ENCODE results near the gene LHX3. TPM values are rescaled to one million over a fixed set of nuclear protein-coding genes. Genes with fewer than 3 reads are reported as not detected.

The LHX3 gene
- total RNA-seq, 1 experiment from 2014 or later = not detected

DNA sequence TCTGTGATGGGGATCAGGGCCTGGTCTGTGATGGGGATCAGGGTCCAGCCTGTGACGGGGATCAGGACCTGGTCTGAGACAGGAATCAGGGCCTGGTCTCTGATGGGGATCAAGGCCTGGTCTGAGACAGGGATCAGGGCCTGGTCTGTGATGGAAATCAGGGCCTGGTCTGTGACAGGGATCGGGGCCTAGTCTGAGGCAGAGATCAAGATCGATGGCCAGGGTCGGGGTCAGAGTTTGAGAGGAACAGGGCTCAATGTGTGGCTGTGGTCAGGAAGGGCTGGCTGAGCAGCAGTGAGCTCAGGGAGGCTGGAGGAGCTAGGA, 52.4 kb downstream of the LHX3 start:
- H2BK20ac ChIP-seq (ENCODE audit: low read depth, low read length, poor library complexity, severe bottlenecking) = no peak overlapping the region
- no peak overlapping the region for H3K4me3 Mint-ChIP-seq
- no peak overlapping the region for H3K56ac ChIP-seq (ENCODE audit: insufficient read length, low read depth, low read length)
- H4K20me1 ChIP-seq (ENCODE audit: control insufficient read depth, insufficient read depth, insufficient read length) = no peaks in the 10 kb centered on the region
- no peaks in the 10 kb centered on the region for H3K23me2 ChIP-seq (ENCODE audit: insufficient read length, low read depth, low read length, poor library complexity, severe bottlenecking)
- H3K23ac ChIP-seq (ENCODE audit: insufficient read length, low read depth, low read length) = no peak overlapping the region
- peaks cover 0 to 3% of the 10 kb centered on the region in 2 experiments; a peak in 2 of 5 replicates for H3K9me3 Mint-ChIP-seq
- no peaks in the 10 kb centered on the region; a peak in 1 of 7 replicates for H3K36me3 Mint-ChIP-seq (ENCODE audit: insufficient read depth in 1 of 3, low read depth in 3 of 3)
- WGBS (ENCODE audit: extremely low coverage, insufficient read length, low lambda C conversion rate) = no CpG with 5 or more reads among the region's 4 CpGs
- TF ChIP-seq, protein P1, sequence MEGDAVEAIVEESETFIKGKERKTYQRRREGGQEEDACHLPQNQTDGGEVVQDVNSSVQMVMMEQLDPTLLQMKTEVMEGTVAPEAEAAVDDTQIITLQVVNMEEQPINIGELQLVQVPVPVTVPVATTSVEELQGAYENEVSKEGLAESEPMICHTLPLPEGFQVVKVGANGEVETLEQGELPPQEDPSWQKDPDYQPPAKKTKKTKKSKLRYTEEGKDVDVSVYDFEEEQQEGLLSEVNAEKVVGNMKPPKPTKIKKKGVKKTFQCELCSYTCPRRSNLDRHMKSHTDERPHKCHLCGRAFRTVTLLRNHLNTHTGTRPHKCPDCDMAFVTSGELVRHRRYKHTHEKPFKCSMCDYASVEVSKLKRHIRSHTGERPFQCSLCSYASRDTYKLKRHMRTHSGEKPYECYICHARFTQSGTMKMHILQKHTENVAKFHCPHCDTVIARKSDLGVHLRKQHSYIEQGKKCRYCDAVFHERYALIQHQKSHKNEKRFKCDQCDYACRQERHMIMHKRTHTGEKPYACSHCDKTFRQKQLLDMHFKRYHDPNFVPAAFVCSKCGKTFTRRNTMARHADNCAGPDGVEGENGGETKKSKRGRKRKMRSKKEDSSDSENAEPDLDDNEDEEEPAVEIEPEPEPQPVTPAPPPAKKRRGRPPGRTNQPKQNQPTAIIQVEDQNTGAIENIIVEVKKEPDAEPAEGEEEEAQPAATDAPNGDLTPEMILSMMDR (conservative IDR thresholded peaks at IDR 0.05) = no peak
- H3K79me2 ChIP-seq (ENCODE audit: insufficient read depth, low read length) = no peaks in the 10 kb centered on the region
- no peak overlapping the region for H3K14ac ChIP-seq (ENCODE audit: insufficient read depth, low read length)
- no peak overlapping the region for H2BK120ac ChIP-seq (ENCODE audit: low read depth, low read length, poor library complexity, severe bottlenecking)
- no peaks in the 10 kb centered on the region; the same call in 1 of the 2 replicates for H3K4me1 ChIP-seq (ENCODE audit: insufficient read depth, low read length)
- peaks cover 16% of the 10 kb centered on the region for H3K27me3 Mint-ChIP-seq (ENCODE audit: low read depth)
- no peaks in the 10 kb centered on the region for H3K79me1 ChIP-seq (ENCODE audit: insufficient read depth, low read depth, low read length, poor library complexity, severe bottlenecking)
- H2BK12ac ChIP-seq (ENCODE audit: insufficient read length, low read depth, low read length) = no peak overlapping the region
- no peak overlapping the region for H3K18ac ChIP-seq (ENCODE audit: insufficient read length, low read depth, low read length)
- no peak overlapping the region for H2AK5ac ChIP-seq (ENCODE audit: insufficient read length, low read length)
- H4K91ac ChIP-seq (ENCODE audit: insufficient read length, low read depth, low read length) = no peak overlapping the region
- no peaks in the 10 kb centered on the region for H3K27me3 ChIP-seq (ENCODE audit: insufficient read depth, low read length)
- no peak overlapping the region for H2BK15ac ChIP-seq (ENCODE audit: low read depth, low read length)
- H4K8ac ChIP-seq (replicated peaks; ENCODE audit: insufficient read length, low read depth, low read length) = no peak overlapping the region
- H3K9me3 ChIP-seq (ENCODE audit: control insufficient read depth, low read depth, low read length) = no peaks in the 10 kb centered on the region
- H3K9ac ChIP-seq (ENCODE audit: extremely low read depth, insufficient read length, low read length) = no peak overlapping the region
- no peak overlapping the region for H3K27ac ChIP-seq (ENCODE audit: insufficient read length, low read depth, low read length)
- no peak overlapping the region for H3K4ac ChIP-seq (ENCODE audit: low read depth, low read length)
- H2BK5ac ChIP-seq (ENCODE audit: insufficient read length, low read length) = no peak overlapping the region
- H2AFZ ChIP-seq (ENCODE audit: low read length) = no peak overlapping the region
- no peak overlapping the region for H3T11ph ChIP-seq (ENCODE audit: low read length)
- no peak overlapping the region for H4K5ac ChIP-seq (ENCODE audit: insufficient read length, low read depth, low read length)
- H3K27ac Mint-ChIP-seq = peak overlapping the region in 1 of 3 experiments; percentile 44; a peak in 3 of 7 replicates
- no peak overlapping the region for H3K4me2 ChIP-seq (ENCODE audit: insufficient read depth, insufficient read length, low read length)
- DNase-seq = no peak
- H3K4me1 Mint-ChIP-seq = peaks cover 7 to 14% of the 10 kb centered on the region in 2 experiments

Data from H9 (cell line).